Right lobe of liver (tissue), 4 donors: ENCODE results near the gene MCAT.

ENCODE experiments used
- CTCF ChIP-seq, 4 donors: fragments of 200-600 bp in 3 of 4; fragments of 450-650 bp in 1 of 4; IDR thresholded peaks; one replicate each; pipeline versions ENCODE4 v1.5.1 to v1.8.0; 2016 to 2022; ENCODE audit warnings: antibody characterized with exemption in 4 of 4, mild to moderate bottlenecking in 2 of 4
- POLR2A ChIP-seq: fragments of 450-650 bp; IDR thresholded peaks from one replicate; pipeline ENCODE4 v1.6.1; 2017; ENCODE audit warnings: antibody characterized with exemption, mild to moderate bottlenecking
- donor health status: DM: no; HTN: no; CAD: no.
- donor health status: DM: no; HTN: no; CAD: no.
- donor health status: DM: no; HTN: yes; CAD: no.

DNA sequence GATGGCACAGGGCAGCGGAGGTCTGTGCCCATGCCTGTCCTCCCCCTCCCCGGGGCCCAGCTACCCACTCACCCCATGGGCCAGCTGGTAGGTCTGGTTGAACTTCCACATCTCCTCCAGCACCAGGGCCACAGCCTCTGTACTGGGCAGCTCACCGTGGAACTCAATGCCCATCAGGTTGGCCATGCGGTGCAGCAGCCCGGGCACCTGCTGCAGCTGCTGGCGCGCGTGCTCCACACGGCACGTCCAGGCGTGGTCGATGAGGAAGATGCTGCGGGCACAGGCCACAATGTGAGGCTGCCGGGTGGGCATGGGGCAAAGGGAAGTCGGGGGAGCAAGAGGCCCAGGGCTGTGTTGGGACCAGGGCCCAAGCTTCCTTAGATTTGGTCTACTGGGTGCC, 37.5 kb upstream of the MCAT start:
- TF ChIP-seq CTCF (IDR thresholded peaks at IDR 0.05) (no peak), POLR2A (no peak)
